HG03066 (cell line): Measurements from ENCODE around the gene TLCD1.

Source experiments
- ATAC-seq: cut with Tn5 transposase; IDR thresholded peaks from one replicate; pipeline ENCODE4 v1.9.1; 2021; ENCODE audit warnings: low read depth; ENCODE audit not compliant: unreplicated experiment

TLCD1 gene, protein sequence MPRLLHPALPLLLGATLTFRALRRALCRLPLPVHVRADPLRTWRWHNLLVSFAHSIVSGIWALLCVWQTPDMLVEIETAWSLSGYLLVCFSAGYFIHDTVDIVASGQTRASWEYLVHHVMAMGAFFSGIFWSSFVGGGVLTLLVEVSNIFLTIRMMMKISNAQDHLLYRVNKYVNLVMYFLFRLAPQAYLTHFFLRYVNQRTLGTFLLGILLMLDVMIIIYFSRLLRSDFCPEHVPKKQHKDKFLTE

DNA sequence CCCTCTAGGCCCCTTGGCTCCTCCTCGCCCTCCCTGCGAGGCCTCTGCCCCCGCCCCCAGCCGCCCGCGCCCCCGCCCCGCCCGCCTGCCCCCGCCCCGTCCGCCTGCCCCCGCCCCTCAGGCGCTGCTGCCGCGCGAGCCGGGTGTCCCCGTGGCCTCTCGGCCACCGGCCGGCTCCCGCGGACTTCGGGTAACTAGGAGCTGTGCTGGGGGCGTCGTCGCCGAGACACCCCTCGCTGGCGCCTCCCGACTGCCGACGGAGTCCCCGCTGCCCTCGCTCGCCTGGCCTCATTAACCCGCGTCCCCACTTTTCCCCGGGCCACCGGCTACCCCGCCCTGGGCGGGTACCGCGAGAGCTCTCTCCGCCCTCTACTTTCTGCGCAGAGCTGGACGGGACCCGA lies at the start of gene TLCD1:
TLCD1 (minus strand) TSS at position 8 of the 401 bp plus-strand sequence. CDS start 136 bp downstream, outside the sequence.
- no peak for ATAC-seq

DNA sequence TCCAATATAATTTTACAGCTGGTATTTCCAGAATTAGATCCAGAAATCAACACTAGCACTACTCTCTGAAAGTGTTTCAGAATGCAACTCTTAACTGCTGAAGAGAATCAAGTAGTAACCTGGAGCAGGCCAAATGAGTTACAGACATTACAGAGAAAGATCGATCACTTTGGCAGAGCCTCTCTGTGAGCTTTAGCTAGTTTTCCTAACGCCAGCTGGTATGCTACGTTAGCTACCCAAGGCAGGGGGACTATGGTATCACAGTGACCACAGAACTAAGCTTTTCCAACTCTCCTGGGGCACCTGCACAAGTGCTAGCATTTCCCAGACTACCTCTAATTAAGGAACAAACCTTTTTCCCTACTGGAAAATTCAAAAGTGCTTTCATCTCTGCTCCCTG lies 48.2 kb upstream of the TLCD1 start:
- no peak for ATAC-seq

DNA sequence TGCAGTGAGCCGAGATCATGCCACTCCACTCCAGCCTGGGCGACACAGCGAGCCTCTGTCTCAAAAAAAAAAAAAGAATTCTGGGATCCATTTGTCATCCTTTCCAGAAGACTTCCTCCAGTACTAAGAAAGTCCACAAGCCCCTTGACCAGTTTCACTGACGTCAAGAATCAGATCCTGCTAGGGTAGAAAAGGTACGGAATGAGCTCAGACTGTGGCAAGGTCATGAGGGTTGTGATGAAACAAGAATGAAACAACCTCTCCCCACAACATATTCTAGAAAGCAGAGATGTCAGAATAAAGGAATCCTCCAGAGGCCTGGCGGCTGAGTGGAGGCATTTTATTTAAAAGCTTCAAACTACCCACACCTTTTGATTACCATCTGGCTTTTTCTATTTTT lies 47.7 kb upstream of the TLCD1 start:
- no peak for ATAC-seq

DNA sequence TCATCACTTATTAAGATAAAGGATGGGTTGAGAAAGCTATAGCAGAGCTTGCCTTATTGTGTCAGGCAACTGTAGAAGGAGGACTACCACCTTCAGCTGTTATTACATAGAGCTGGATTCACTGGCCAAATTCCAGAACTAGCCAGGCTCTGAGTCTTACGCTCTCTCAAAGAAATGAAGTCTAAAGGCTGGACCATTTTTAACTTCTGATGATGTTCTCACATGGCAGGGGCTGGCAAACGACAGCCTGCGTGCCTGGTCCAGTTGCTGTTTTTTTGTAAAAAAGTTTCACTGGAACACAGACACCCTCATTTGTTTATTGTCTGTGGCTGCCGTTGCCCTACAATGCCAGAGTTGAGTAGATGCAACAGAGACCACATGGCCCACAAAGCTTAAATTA lies 39.0 kb upstream of the TLCD1 start:
- no peak for ATAC-seq

DNA sequence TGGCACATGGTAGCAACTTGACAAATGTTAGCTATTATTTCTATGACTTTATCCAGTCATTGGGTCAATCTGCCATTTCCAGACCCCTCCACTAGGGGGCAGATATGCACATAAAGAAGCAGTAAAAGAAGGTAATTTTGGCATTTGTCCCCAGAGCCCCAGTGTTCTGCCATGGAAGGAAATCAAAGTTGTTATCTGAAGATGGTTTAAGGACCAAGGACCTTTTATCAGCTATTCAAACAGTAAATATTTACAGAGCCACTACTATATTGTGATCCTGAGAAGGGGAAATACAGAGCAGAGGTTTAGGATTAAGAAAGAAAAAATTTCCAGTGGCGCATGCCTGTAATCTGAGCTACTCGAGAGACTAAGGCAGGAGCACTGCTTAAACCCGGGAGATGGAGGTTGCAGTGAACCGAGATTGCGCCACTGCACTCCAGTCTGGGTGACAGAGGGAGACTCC lies 37.8 kb upstream of the TLCD1 start:
- no peak for ATAC-seq

DNA sequence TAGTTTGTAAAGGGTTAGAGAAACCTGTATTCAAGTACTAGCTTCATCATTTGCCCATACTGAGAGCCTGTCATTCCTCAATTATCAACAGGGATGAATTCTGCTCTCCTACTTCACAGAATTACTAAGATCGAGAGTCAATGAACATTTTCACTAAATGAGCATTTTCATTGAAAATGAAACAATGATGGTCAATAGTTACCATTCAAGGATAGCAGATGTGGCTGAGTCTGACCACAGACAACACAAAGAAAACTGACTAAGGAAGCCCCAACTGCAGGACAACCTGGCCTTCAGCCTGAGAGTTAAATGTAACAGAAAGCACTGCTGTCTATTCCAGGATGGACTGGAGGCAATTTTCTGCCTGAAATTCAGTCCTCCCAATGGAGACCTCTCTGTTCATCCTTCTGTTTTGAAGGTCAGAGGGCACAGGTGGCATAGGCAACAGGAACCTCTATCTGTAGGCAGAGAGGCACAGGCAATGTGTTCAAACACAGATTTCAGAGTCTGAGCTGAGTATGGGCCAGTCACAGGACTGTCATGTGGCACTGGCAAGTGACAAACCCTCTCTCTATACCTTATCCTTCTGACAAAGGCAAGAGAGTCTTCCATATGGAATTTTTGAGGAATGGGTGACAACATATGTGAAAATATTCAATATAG lies 37.2 kb upstream of the TLCD1 start:
- no peak for ATAC-seq

DNA sequence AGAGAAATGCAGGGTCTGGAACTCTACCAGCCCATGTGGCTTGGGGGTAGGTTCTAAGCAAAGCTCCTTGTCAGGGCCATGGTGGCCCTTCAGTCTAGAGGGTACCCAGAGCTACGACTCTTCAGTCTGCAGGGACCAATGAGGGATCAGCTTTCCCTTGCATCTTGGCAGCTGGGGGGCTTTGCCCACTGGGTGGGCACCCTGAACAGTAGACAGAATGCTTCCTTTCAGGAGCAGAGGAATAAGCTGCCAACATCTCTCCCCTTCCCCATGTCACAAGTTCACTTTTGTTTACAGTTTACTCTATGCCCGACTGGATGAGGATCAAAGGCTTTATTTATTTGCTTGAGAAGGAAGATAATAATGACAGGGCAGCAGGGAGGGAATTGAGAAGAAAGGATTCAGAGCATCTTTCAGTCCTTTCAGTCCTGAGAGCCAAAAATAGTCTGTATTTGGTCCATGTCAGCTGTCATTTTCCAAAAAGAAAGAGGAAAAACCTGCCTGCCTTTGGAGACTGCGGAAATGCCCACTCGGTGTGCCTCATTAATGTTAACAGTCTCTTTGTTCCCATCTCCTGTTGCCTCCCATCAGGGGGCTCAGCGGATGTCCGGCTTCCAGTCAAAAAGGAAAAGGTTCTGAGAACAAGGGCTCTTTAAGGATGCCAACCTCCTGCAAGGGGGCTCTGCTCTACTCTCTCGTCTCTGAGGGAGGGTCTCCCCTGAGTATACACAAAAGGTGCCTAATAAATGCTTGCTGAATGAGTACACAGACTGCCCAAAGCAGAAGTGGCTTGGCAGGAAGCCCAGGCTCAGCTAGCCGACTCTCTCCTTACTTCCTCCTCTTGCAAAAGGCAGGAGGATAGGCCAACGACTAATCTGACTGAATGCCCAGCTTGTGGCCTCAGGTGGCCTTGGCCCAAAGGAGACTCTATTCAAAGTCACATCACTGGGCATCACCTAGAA lies 34.8 kb upstream of the TLCD1 start:
- ATAC-seq = no peak

DNA sequence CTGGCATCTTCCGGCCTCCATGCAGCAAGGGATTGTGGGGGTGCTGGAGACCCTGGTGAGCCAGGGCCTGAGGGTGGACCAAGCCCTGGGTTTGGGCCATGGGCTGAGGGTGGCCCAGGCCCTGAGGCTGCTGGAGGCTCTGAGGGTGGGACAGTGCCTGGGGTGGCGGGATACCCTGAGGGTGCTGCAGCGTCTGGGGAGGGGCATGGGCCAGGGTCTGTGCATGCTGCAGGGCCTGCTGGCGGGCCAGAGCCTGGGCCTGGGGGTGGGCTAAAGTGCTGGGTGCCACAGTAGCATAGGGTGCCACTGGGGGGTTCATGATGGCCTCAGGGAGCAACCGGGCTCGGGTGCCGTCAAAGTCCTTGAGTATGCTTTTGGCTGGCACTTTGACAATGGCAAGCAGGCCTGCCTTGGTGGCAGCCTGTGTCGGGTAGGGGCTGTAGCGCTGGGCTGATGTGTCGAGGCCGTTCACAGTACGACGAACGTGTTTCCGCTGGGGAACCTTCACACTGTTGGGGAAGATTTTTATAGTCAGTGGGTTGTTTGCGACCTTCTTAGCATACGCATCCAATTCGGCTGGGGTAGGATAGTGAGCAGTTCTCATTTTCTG lies 33.3 kb upstream of the TLCD1 start:
- no peak for ATAC-seq

DNA sequence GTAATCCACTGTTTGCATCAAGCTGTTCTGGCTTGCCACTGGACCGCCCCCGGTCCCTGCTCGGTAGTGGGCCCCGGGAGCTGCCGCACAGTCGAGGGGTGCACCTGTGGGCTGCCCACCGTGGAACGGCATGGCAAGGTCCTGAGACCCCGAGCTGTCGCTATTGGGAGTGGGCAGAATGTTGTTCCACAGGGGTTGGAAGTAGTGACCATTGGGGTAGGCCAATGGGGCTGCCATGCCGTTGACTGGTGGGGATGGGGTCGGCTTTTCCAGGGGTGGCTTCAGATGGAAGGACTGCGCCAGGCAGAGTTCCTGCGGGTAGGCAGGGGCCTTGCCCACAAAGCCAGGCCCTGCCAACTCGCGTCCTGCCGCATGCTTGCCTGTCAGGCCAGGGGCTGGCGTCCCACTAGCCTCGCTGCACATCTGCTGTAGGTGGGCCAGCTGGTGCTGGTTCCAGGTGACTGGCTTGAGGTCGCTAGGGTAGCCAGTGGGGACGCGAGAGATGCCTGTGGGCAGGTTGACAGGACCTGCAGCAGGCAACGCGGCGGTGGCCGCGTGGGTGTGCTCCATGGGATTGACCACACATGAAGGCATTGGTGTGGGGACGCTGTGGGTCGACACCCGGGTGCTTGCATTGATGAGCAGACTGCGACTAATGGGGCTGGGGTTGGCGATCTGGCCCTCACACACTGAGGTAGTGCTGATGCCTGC lies 32.5 kb upstream of the TLCD1 start:
- ATAC-seq = no peak

DNA sequence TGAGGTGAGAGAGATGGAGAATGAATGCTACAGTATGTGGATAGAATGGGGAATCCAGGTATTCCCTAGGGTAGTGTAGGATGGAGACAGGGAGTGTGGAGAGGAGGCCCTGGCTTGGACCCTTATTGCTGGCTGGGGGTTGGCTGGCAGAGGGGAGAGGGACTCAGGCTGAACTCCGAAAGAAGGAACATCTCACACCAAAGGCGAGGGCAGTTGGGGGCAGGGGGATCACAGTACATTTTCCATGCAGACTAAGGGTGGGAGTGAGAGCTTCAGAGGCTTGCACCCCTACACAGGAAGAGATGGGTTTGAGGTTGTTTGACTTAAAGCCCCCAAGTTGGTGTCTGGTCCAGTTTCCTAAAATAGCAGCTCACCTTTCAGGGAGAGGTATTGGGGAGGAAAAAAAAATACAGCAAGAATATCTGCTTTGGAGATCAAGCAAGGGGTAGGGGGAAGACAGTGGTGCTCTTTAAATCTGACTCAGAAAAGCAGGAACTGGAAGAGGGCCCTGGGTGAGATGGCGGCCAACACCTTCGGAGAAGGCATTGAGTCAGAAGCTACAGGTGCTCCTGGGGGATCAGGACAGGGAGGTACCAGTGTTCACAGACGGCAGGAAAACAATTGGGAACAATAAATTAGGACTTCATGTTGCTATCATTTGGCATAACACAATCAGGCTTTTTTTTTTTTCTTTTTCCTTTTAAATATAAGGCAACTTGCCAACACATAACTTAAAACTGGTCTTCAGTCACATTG lies 30.2 kb upstream of the TLCD1 start:
- ATAC-seq = no peak

DNA sequence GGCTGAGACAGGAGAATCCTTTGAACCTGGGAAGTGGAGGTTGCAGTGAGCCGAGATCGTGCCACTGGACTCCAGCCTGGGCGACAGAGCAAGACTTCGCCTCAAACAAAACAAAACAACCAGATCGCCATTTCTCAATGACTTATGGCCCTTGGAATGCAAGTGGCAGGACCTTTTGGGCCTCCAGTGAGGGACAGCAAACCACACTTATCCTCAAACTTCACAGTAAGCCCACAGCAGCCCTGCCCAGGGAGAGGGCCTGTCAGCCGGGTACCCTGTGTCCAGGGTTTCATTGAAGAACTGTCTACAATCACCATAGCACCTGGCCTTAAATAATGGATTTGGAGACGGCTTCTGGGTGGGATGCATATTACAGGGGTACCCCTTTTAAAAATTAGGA lies 29.5 kb upstream of the TLCD1 start:
- no peak for ATAC-seq

DNA sequence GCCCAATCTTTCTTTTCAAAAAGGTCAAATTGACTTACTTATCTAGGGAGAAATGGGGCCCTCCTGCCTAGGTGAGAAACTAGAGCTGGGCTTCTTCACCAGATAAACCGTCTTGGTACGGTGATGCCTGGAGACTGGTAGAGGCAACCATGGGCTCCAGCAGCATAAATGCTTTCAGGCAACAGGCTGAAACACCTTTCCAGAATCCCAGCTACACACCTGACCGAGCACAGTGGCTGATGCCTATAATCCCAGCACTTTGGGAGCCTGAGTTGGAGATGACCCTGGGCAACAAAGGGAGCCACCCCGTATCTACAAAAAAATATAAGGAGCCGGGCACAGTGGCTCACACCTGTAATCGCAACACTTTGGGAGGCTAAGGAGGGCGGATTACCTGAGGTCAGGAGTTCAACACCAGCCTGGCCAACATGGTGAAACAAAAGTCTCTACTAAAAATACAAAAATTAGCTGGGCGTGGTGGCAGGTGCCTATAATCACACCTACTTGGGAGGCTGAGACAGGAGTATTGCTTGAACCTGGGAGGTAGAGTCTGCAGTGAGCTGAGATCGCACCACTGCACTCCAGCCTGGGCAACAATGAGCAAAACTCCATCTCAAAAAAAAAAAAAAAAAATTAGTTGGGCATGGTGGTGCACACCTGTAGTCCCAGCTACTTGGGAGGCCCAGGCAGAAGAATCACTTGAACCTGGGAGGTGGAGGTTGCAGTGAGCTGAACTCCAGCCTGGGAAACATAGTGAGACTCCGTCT lies 25.8 kb upstream of the TLCD1 start:
- no peak for ATAC-seq

DNA sequence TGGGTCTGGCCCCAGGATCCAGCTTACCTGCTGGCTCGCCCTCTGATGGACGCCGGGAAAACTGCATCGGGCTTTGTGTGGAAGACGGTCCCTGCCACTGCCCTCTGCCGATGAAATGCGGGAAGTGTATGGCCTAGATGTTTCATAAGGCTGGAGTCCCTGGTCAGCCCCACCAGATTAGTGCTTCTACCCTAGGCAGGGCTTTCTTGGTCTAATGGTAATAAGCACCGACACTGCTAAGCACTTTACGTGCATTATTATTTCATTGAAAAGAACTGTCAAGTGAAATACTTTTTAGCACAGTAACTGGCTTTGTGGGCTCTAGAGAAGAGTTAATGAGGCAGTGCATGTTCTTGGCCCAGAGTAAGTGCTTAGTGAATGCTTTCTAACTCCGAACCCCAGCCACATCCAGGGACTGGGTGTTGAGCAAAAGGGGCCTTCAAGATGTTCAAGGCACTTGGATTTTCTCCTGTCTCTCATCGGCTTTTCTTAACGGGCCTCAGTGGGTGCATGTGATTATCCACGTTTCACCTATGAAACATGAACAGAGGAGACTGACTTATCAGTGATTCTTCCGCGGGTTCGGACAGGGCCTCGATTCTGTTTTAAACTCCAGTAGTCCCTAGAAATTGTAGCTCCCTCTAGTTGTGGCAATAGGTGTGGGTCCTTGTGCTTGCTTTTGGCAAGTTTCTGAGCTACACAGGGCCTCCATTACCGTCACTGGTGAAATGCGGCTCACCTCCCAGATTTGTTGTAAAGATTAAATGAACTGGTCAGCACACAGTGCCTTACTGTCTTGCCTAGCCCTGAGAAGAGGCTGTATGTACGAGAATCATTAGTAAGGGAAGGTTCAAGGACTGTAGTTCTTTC lies 24.4 kb upstream of the TLCD1 start:
- ATAC-seq = peak; percentile 71

DNA sequence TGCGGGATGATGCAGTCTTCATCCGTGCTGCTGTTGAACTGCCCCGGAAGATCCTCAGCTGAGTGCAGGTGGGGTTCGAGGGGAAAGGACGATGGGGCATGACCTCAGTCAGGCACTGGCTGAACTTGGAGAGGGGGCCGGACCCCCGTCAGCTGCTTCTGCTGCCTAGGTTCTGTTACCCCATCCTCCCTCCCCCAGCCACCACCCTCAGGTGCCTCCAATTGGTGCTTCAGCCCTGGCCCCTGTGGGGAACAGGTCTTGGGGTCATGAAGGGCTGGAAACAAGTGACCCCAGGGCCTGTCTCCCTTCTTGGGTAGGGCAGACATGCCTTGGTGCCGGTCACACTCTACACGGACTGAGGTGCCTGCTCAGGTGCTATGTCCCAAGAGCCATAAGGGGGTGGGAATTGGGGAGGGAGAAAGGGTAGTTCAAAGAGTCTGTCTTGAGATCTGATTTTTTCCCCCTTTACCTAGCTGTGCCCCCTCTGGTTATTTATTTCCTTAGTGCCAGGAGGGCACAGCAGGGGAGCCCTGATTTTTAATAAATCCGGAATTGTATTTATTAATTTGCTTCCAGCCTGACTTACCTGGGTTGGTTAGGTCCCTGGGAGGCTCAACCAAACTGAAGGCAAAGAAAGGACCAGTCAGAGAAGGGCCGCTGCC lies 23.6 kb upstream of the TLCD1 start:
- ATAC-seq = no peak

DNA sequence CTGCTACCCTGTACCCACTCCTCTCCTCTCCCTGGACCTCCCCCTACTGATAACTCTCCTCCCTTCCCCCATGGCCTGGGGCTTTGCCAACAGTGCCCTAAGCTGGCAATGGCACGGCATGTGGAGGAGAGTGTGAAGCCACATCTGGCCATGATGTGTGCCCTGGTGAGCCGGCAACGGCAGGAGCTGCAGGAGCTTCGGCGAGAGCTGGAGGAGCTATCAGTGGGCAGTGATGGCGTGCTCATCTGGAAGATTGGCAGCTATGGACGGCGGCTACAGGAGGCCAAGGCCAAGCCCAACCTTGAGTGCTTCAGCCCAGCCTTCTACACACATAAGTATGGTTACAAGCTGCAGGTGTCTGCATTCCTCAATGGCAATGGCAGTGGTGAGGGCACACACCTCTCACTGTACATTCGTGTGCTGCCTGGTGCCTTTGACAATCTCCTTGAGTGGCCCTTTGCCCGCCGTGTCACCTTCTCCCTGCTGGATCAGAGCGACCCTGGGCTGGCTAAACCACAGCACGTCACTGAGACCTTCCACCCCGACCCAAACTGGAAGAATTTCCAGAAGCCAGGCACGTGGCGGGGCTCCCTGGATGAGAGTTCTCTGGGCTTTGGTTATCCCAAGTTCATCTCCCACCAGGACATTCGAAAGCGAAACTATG lies 23.0 kb upstream of the TLCD1 start:
- ATAC-seq = no peak

DNA sequence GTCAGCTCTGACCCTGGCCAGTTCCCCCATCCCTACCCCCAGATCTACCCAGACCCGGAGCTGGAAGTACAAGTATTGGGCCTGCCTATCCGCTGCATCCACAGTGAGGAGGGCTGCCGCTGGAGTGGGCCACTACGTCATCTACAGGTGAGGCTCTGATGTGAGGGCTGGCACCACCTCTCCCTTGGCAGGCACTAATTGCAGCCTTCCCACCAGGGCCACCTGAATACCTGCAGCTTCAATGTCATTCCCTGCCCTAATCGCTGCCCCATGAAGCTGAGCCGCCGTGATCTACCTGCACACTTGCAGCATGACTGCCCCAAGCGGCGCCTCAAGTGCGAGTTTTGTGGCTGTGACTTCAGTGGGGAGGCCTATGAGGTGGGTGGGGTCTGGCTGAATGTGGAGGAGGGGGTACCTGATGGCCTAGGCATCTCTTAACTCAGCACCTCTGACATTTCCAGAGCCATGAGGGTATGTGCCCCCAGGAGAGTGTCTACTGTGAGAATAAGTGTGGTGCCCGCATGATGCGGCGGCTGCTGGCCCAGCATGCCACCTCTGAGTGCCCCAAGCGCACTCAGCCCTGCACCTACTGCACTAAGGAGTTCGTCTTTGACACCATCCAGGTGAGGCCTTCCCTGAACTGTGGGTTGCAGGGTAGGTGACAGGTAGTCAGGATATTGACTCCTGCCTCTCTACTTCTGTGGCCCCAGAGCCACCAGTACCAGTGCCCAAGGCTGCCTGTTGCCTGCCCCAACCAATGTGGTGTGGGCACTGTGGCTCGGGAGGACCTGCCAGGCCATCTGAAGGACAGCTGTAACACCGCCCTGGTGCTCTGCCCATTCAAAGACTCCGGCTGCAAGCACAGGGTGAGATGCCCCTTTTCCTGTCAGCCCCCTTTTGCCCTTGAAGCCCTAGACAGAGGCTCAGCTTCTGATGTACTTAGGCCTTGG lies 22.0 kb upstream of the TLCD1 start:
- no peak for ATAC-seq
